Parathyroid adenoma (tissue), 2 donors: Measurements from ENCODE around the gene ABCC10.
A peak's percentile ranks its signal among the peaks of the same experiment; 100 is the strongest.

Experiments used
- H2AFZ ChIP-seq: fragments of 300-600 bp; sonication (generic); one replicate; pipeline ENCODE4 v1.7.0; 2017; ENCODE audit warnings: antibody characterized with exemption, mild to moderate bottlenecking
- H3K27ac ChIP-seq: fragments of 300-600 bp; sonication (generic); one replicate; pipeline ENCODE4 v1.7.0; 2017
- H3K27me3 ChIP-seq: fragments of 300-600 bp; sonication (generic); one replicate; pipeline ENCODE4 v1.7.0; 2017; ENCODE audit warnings: low read length; ENCODE audit not compliant: control insufficient read depth, insufficient read depth
- H3K36me3 ChIP-seq: fragments of 300-600 bp; sonication (generic); one replicate; pipeline ENCODE4 v1.7.0; 2017; ENCODE audit warnings: low read length; ENCODE audit not compliant: control insufficient read depth, insufficient read depth
- H3K4me1 ChIP-seq: fragments of 300-600 bp; sonication (generic); one replicate; pipeline ENCODE4 v1.7.0; 2017; ENCODE audit warnings: control low read depth
- H3K4me2 ChIP-seq: fragments of 300-600 bp; sonication (generic); one replicate; pipeline ENCODE4 v1.7.0; 2017; ENCODE audit warnings: low read length
- H3K4me3 ChIP-seq: fragments of 300-600 bp; sonication (generic); one replicate; pipeline ENCODE4 v1.7.0; 2017; ENCODE audit warnings: low read depth, low read length
- H3K79me2 ChIP-seq: fragments of 300-600 bp; sonication (generic); one replicate; pipeline ENCODE4 v1.7.0; 2017; ENCODE audit warnings: control low read depth
- H3K9ac ChIP-seq: fragments of 300-600 bp; sonication (generic); one replicate; pipeline ENCODE4 v1.7.0; 2017; ENCODE audit warnings: mild to moderate bottlenecking
- H3K9me3 ChIP-seq: fragments of 300-600 bp; sonication (generic); one replicate; pipeline ENCODE4 v1.7.0; 2017; ENCODE audit warnings: low read length; ENCODE audit not compliant: control insufficient read depth
- CTCF ChIP-seq: fragments of 300-600 bp; sonication (generic); IDR thresholded peaks from one replicate; pipeline ENCODE4 v1.7.0; 2017; ENCODE audit warnings: antibody characterized with exemption, mild to moderate bottlenecking
- donor health status: primary hyperparathyroidism.

Gene ABCC10

DNA sequence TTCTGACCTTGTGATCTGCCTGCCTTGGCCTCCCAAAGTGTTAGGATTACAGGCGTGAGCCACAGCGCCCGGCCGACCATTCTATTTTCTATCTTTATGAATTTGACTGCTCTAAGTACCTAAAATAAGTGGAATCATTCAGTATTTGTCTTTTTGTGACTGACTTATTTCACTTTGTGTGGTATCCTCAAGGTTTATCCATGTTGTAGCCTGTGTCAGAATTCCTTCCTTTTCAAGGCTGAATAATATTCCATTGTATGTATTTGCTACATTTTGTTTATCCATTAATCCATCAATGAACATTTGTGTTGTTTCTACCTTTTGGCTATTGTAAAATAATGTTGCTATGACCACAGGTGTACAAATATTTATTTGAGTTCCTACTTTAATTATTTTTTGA, 45.2 kb downstream of the ABCC10 start:
- peaks cover 4% of the 10 kb centered on the region for H3K4me1 ChIP-seq
- no peak overlapping the region for H3K9ac ChIP-seq
- no peaks in the 10 kb centered on the region for H3K79me2 ChIP-seq
- H3K27me3 ChIP-seq: no peaks in the 10 kb centered on the region
- no peak for TF ChIP-seq CTCF
- no peaks in the 10 kb centered on the region for H3K9me3 ChIP-seq
- H3K4me2 ChIP-seq: no peak overlapping the region
- H3K4me3 ChIP-seq: no peak overlapping the region
- no peak overlapping the region for H3K27ac ChIP-seq
- H3K36me3 ChIP-seq: no peaks in the 10 kb centered on the region
- H2AFZ ChIP-seq: no peak overlapping the region

- no peak overlapping the region for H3K27ac ChIP-seq
- no peak overlapping the region for H3K4me3 ChIP-seq
- no peak overlapping the region for H2AFZ ChIP-seq
- H3K9ac ChIP-seq: no peak overlapping the region
- TF ChIP-seq CTCF: no peak
- H3K79me2 ChIP-seq: peaks cover 24% of the 10 kb centered on the region
- H3K36me3 ChIP-seq: no peaks in the 10 kb centered on the region
- no peaks in the 10 kb centered on the region for H3K27me3 ChIP-seq
- no peak overlapping the region for H3K4me2 ChIP-seq
- H3K9me3 ChIP-seq: no peaks in the 10 kb centered on the region
- H3K4me1 ChIP-seq: peaks cover 11% of the 10 kb centered on the region
These were observed 48.2 kb downstream of the ABCC10 start for GRCh38 chr6:43475516-43475915.

DNA sequence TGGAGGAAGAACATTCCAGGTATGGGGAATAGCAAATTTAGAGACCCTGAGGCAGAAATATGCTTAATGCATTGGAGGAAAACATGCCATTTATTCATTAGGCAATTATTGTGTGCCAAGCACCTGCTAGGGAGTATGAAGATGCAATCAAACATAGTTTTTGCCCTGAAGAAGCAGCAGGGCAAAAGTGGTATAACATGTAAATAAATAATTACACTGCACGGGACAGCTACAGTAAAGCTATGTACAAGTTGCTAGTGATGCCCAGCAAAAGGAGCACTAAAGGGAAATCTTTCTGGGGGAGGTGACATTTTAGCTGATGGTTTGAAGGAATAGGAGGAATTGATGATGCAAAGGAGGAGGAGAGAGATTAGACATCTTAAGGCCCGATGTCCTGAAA, 49.4 kb downstream of the ABCC10 start:
- H3K4me1 ChIP-seq: peaks cover 11% of the 10 kb centered on the region
- H3K9me3 ChIP-seq: no peaks in the 10 kb centered on the region
- H3K4me3 ChIP-seq: peak overlapping the region; percentile 83
- H3K4me2 ChIP-seq: peak overlapping the region; percentile 98
- H3K27ac ChIP-seq: peak overlapping the region; percentile 34
- no peaks in the 10 kb centered on the region for H3K27me3 ChIP-seq
- no peak overlapping the region for H3K9ac ChIP-seq
- peaks cover 28% of the 10 kb centered on the region for H3K79me2 ChIP-seq
- no peaks in the 10 kb centered on the region for H3K36me3 ChIP-seq
- TF ChIP-seq CTCF: no peak
- H2AFZ ChIP-seq: peak overlapping the region; percentile 78

DNA sequence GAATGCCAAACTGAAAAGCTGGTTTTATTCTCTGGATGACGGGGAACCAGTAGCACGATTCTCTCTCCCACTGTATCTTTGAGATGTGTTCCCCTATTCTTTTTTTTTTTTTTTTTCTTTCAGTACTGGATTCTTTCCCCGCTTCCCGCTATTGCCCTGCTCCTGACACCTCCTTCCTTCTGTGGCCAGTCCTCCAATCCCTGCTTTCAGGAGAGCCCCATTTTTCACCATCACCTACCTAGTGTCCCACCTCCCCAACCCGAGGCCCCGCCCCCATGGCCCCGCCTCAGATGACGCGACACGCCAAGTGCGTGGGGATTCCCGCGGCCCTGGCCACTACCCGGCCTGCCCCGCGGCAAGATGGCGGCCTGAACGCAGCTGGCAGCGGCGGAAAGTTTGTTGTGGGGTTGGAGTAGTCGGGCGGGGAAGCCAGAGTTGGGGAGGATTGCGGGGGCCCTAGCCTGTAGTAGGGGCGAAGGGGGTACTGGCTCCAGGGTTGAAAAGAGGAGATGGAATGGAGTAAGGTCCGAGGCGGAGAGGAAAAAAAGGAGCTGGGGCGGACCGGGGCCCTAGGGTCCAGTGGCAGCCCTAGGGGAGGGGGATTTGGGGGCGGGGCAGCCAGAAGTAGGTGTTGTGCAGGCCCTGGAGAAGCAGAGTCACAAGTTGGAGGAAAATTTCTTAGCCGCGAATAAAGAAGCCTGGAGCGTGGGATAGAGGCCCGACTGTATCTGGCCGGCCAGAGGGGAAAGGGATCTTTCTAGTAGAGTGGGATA, 50.1 kb downstream of the ABCC10 start, which contains the start of gene TJAP1:
Gene TJAP1, plus strand, starts transcription at position 336 of the 773 bp plus-strand sequence. CDS start 21,432 bp downstream, outside the sequence.
- no peak for TF ChIP-seq CTCF
- H3K9ac ChIP-seq: peak within 1 kb of the TSS; percentile 47
- H3K4me1 ChIP-seq: peaks cover 11% of the 10 kb centered on the region
- peak within 1 kb of the TSS; percentile 52 for H3K27ac ChIP-seq
- H2AFZ ChIP-seq: peak within 1 kb of the TSS; percentile 78
- peaks cover 30% of the 10 kb centered on the region for H3K79me2 ChIP-seq
- no peaks in the 10 kb centered on the region for H3K36me3 ChIP-seq
- H3K4me3 ChIP-seq: peak within 1 kb of the TSS; percentile 83
- no peaks in the 10 kb centered on the region for H3K27me3 ChIP-seq
- H3K9me3 ChIP-seq: no peaks in the 10 kb centered on the region
- H3K4me2 ChIP-seq: peak within 1 kb of the TSS; percentile 98

DNA sequence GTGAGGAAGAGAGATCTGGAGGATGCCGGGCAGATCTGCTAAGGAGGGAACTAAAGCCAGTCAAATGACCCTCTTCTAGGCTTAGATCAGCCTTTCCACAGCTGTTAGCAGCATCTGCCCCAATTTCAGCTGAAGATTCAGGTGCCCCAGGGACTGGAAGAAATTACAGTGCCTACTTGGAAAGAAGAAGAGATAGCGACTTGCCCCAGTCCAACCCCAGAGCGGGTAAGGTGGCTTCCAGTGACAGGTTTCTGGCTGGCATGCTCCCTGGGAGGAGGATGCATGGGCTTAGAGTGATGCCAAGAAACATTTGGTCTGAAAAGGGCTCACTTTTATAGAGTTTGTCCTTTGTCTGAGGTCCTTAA, 50.6 kb downstream of the ABCC10 start:
- H3K27me3 ChIP-seq: no peaks in the 10 kb centered on the region
- peak overlapping the region; percentile 47 for H3K9ac ChIP-seq
- H3K36me3 ChIP-seq: no peaks in the 10 kb centered on the region
- peak overlapping the region; percentile 78 for H2AFZ ChIP-seq
- H3K4me3 ChIP-seq: peak overlapping the region; percentile 83
- no peak for TF ChIP-seq CTCF
- peak overlapping the region; percentile 52 for H3K27ac ChIP-seq
- peaks cover 11% of the 10 kb centered on the region for H3K4me1 ChIP-seq
- peak overlapping the region; percentile 98 for H3K4me2 ChIP-seq
- peaks cover 33% of the 10 kb centered on the region for H3K79me2 ChIP-seq
- H3K9me3 ChIP-seq: no peaks in the 10 kb centered on the region
